8988T (cell line): Measurements from ENCODE around the gene BST1.
"Not testable (repeated sequence)": the region's sequence is repeated elsewhere in the genome, so short reads cannot be mapped to it uniquely, and the experiment has no call there.

Experiments used
- DNase-seq: peaks from one replicate; pipeline ENCODE4 v3.0.0; 2011

Gene BST1

GRCh38 chr4:15714646-15715435 is 12.0 kb downstream of the BST1 start:
- no peak for DNase-seq

GRCh38 chr4:15716115-15716514 is 13.2 kb downstream of the BST1 start:
- DNase-seq = no peak

GRCh38 chr4:15717086-15717485 is 14.2 kb downstream of the BST1 start:
- no peak for DNase-seq

GRCh38 chr4:15717657-15718416 is 15.0 kb downstream of the BST1 start:
- DNase-seq = no peak

- DNase-seq = no peak
These were observed 15.6 kb downstream of the BST1 start for GRCh38 chr4:15718465-15718864.

GRCh38 chr4:15718959-15719358 is 16.1 kb downstream of the BST1 start:
- DNase-seq = no peak

- DNase-seq = no peak
These were observed 16.6 kb downstream of the BST1 start for GRCh38 chr4:15719506-15719905.

GRCh38 chr4:15720851-15721250 is 18.0 kb downstream of the BST1 start:
- DNase-seq = no peak

GRCh38 chr4:15725608-15726007 is 22.7 kb downstream of the BST1 start:
- no peak for DNase-seq

- DNase-seq = no peak
These were observed 27.2 kb downstream of the BST1 start for GRCh38 chr4:15729910-15730533.

- DNase-seq = not testable (repeated sequence)
These were observed 30.2 kb downstream of the BST1 start for GRCh38 chr4:15733061-15733460.

GRCh38 chr4:15735536-15735935 is 32.7 kb downstream of the BST1 start:
- DNase-seq = no peak

GRCh38 chr4:15736514-15737050 is 33.7 kb downstream of the BST1 start:
- no peak for DNase-seq

GRCh38 chr4:15737255-15737654 is 34.4 kb downstream of the BST1 start:
- DNase-seq = no peak

- no peak for DNase-seq
These were observed 36.0 kb downstream of the BST1 start for GRCh38 chr4:15738877-15739276.

- DNase-seq = no peak
These were observed 38.0 kb downstream of the BST1 start for GRCh38 chr4:15740764-15741404.

- DNase-seq = no peak
These were observed 39.3 kb downstream of the BST1 start for GRCh38 chr4:15742083-15742582.

GRCh38 chr4:15742637-15743036 is 39.8 kb downstream of the BST1 start:
- no peak for DNase-seq

GRCh38 chr4:15744016-15744545 is 41.2 kb downstream of the BST1 start:
- DNase-seq = no peak

GRCh38 chr4:15746110-15746509 is 43.2 kb downstream of the BST1 start:
- no peak for DNase-seq

GRCh38 chr4:15749001-15749400 is 46.1 kb downstream of the BST1 start:
- DNase-seq = no peak

- no peak for DNase-seq
These were observed 48.3 kb downstream of the BST1 start for GRCh38 chr4:15751153-15751552.

GRCh38 chr4:15753081-15753480 is 50.2 kb downstream of the BST1 start:
- no peak for DNase-seq
